Endothelial cell of umbilical vein (primary cell): Measurements from ENCODE around the gene STX8. TPM values are rescaled to one million over a fixed set of nuclear protein-coding genes. Genes with fewer than 3 reads are reported as not detected.

Experiments
- BruUV-seq: library from RNA; stranded (reverse); fragments of 400-500 nt; replicated peaks from 2 replicates; lab custom pipeline; 2021; lab: Mats Ljungman, UMichigan
- CTCF ChIA-PET: fragments of 300-600, 350-600 bp; sonication (Branson Sonifier 250); formaldehyde crosslinking; loops from one replicate; lab custom pipeline; 2021; ENCODE audit warnings: antibody characterized with exemption, inconsistent platforms; lab: Charles Lee
- POLR2A ChIA-PET: fragments of 300-600, 350-600 bp; sonication (Branson Sonifier 250); formaldehyde crosslinking; loops from one replicate; lab custom pipeline; 2021; ENCODE audit warnings: antibody characterized with exemption, inconsistent platforms; lab: Charles Lee
- DNase-seq: peaks from one replicate; pipeline ENCODE4 v3.0.0-alpha.2; 2011; ENCODE audit warnings: low read depth, low spot score
- FAIRE-seq: peaks from 2 replicates; lab custom pipeline; 2011; peaks lifted over from hg19 to GRCh38; lab: Jason Lieb, UNC
- H2AFZ ChIP-seq: 2 replicates; pipeline ENCODE4 v1.6.0; 2012; ENCODE audit warnings: low read depth, low read length, control low read depth, inconsistent platforms
- H3K27ac ChIP-seq: 2 replicates; pipeline ENCODE4 v1.5.1; 2011; ENCODE audit warnings: low read depth, mild to moderate bottlenecking, control low read depth, low read length, moderate library complexity; ENCODE audit not compliant: insufficient read depth
- H3K27me3 ChIP-seq, 2 experiments: 2 replicates each; pipeline versions ENCODE4 v1.6.0 to v1.6.1; 2011; ENCODE audit warnings: low read length in 2 of 2, mixed read lengths in 1 of 2; ENCODE audit not compliant: control insufficient read depth in 2 of 2, insufficient read depth in 2 of 2
- H3K36me3 ChIP-seq, 2 experiments: 2 replicates in 1 of 2; 3 replicates in 1 of 2; pipeline ENCODE4 v1.5.1; 2011; ENCODE audit warnings: low read length in 2 of 2, mild to moderate bottlenecking in 1 of 2, moderate library complexity in 1 of 2; ENCODE audit not compliant: control insufficient read depth in 2 of 2, insufficient read depth in 2 of 2; ENCODE audit errors: extremely low read depth in 1 of 2
- H3K4me1 ChIP-seq: 3 replicates; pipeline ENCODE4 v1.5.1; 2011; ENCODE audit warnings: mild to moderate bottlenecking, low read length; ENCODE audit not compliant: control insufficient read depth, insufficient read depth; ENCODE audit errors: extremely low read depth
- H3K4me2 ChIP-seq: 2 replicates; pipeline ENCODE4 v1.6.1; 2011; ENCODE audit warnings: low read length, control low read depth, mixed read lengths; ENCODE audit not compliant: insufficient read depth
- H3K4me3 ChIP-seq, 3 experiments: fragments of 200-600 bp in 1 of 3; sonication (generic), shearing (Covaris generic) in 1 of 3; replicated peaks in 1 of 3; 2 replicates each; pipeline ENCODE4 v1.5.1; 2011 to 2016; ENCODE audit warnings: control low read depth in 3 of 3, low read length in 3 of 3, mild to moderate bottlenecking in 2 of 3, inconsistent platforms in 1 of 3, low read depth in 1 of 3, moderate library complexity in 1 of 3; ENCODE audit not compliant: insufficient read depth in 1 of 3
- H3K79me2 ChIP-seq: 2 replicates; pipeline ENCODE4 v1.6.0; 2012; ENCODE audit warnings: low read length, inconsistent platforms; ENCODE audit not compliant: control insufficient read depth, insufficient read depth
- H3K9ac ChIP-seq: replicated peaks from 2 replicates; pipeline ENCODE3; 2011; ENCODE audit warnings: low read length, control low read depth; ENCODE audit not compliant: insufficient read depth; ENCODE audit errors: extremely low read depth
- H3K9me1 ChIP-seq: replicated peaks from 3 replicates; pipeline ENCODE4 v1.6.0; 2011; ENCODE audit warnings: mild to moderate bottlenecking, low read length; ENCODE audit not compliant: control insufficient read depth, insufficient read depth; ENCODE audit errors: extremely low read depth
- H3K9me3 ChIP-seq: replicated peaks from 2 replicates; pipeline ENCODE4 v1.5.1; 2012; ENCODE audit warnings: low read length, inconsistent platforms; ENCODE audit not compliant: control insufficient read depth, insufficient read depth
- H4K20me1 ChIP-seq: replicated peaks from 2 replicates; pipeline ENCODE3; 2011; ENCODE audit warnings: mild to moderate bottlenecking, low read length; ENCODE audit not compliant: control insufficient read depth, insufficient read depth; ENCODE audit errors: extremely low read depth
- EZH2 ChIP-seq: IDR thresholded peaks from 2 replicates; pipeline ENCODE4 v1.6.1; 2012; ENCODE audit warnings: borderline replicate concordance, low read depth, mild to moderate bottlenecking, moderate library complexity, low read length, inconsistent platforms; ENCODE audit not compliant: severe bottlenecking
- FOS ChIP-seq: IDR thresholded peaks from 2 replicates; pipeline ENCODE4 v1.6.1; 2011; ENCODE audit warnings: mild to moderate bottlenecking, low read length, moderate library complexity, borderline replicate concordance; ENCODE audit not compliant: insufficient read depth
- GATA2 ChIP-seq: IDR thresholded peaks from 2 replicates; pipeline ENCODE4 v1.7.0; 2011; ENCODE audit warnings: low read depth, mild to moderate bottlenecking, moderate library complexity, mixed read lengths, low read length; ENCODE audit not compliant: insufficient read length, insufficient read depth
- JUN ChIP-seq: IDR thresholded peaks from 2 replicates; pipeline ENCODE4 v1.6.1; 2011; ENCODE audit warnings: borderline replicate concordance, low read depth; ENCODE audit not compliant: insufficient read length, insufficient read depth
- MAX ChIP-seq: IDR thresholded peaks from 2 replicates; pipeline ENCODE4 v1.6.1; 2011; ENCODE audit not compliant: insufficient read depth, insufficient read length
- MYC ChIP-seq: IDR thresholded peaks from one replicate; pipeline ENCODE4 v1.6.1; 2011; ENCODE audit warnings: mild to moderate bottlenecking, low read depth, low read length
- POLR2A ChIP-seq: IDR thresholded peaks from 2 replicates; pipeline ENCODE4 v1.6.1; 2012; ENCODE audit warnings: low read depth, mild to moderate bottlenecking, control low read depth, low read length
- POLR2AphosphoS5 ChIP-seq: IDR thresholded peaks from 2 replicates; pipeline ENCODE4 v1.6.1; 2012; ENCODE audit warnings: low read depth, mild to moderate bottlenecking, control low read depth, low read length, moderate library complexity; ENCODE audit not compliant: insufficient read depth
- dilution Hi-C: fragments of 300-500 bp; cut with MboI; formaldehyde crosslinking; loops from one replicate; pipeline ENCODE4 v1.15.0; 2019; ENCODE audit warnings: low sequenced_read_pairs; ENCODE audit not compliant: extremely low pct_ligation_motif_present
- intact Hi-C: fragments of 100-400 bp; cut with micrococcal nuclease; formaldehyde crosslinking; loops from one replicate; pipeline ENCODE4 v1.10.0; 2022
- polyA plus RNA-seq, 4 experiments: library from polyadenylated mRNA; depleted of rRNA in 3 of 4; stranded (reverse) in 3 of 4; unstranded in 1 of 4; fragments of >200 nt; gene quantifications; 2 replicates each; pipeline versions ENCODE4 v1.2.1 to v1.2.3, GENCODE V29; 2011 to 2012; ENCODE audit warnings: missing spikeins in 1 of 4
- total RNA-seq: library from RNA; stranded (reverse); gene quantifications from 2 replicates; pipeline ENCODE4 v1.2.3, GENCODE V29; 2021
- TF ChIP-seq, protein P1 (sequence below), 2 donors: IDR thresholded peaks; 1 replicate in 1 of 2; 2 replicates in 1 of 2; pipeline ENCODE4 v1.5.1; 2011; ENCODE audit warnings: low read length in 2 of 2, mild to moderate bottlenecking in 2 of 2, moderate library complexity in 2 of 2, control low read depth in 1 of 2, inconsistent platforms in 1 of 2, low read depth in 1 of 2; ENCODE audit not compliant: insufficient read depth in 1 of 2; ENCODE audit errors: extremely low read depth in 1 of 2

The STX8 gene
- total and polyA plus RNA-seq, 2 donors (not counting 3 experiments of a cell fraction or from before 2014, with no cell fraction given): 25.9 to 67.3 TPM

DNA sequence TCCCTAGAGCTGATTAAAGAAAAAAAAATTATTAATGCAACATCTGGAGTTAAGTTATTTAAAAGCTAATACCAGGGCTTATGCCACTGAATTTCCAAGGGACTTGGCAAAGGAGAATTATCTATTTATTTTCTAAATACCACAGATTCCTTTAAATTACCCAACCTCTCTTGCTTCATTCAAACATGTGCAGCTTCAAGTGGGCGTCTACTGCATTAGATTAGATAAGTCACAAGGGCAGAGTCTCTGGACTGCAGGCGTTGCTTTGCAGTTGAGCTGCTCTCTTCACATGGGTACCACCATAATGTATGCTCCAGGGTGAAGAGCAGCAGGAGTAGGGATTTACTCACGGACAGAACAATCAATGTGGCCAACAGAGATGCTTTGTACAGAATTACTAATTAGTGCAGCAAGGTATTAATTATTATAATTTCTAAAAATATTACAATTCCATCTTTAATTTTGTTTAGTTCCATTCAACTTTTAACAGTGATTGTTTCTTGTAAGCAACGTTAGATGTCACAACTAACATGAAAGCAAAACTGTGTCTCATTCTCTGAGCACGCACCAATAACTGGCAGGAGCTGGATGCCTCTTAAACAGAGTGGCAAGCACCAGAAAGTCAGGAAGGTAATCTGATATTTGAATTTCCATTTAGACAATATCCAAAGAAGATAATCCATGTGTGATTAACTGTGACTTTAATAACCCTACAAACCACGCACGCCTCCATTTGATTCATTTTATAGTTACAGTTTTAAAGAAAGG is 214.2 kb downstream of the STX8 start:
- intact Hi-C loops: no loop called here
- no peak for DNase-seq

More for the DNA sequence above, 214.2 kb downstream of the STX8 start:
- dilution Hi-C loops: no loop called here
- no peaks in the 10 kb centered on the region for H3K79me2 ChIP-seq
- no peaks in the 10 kb centered on the region for H3K9me3 ChIP-seq
- TF ChIP-seq JUN (no peak), MAX (no peak), MYC (no peak), GATA2 (no peak), FOS (no peak), EZH2 (no peak), POLR2A (no peak), POLR2AphosphoS5 (no peak)
- TF ChIP-seq, protein P1, sequence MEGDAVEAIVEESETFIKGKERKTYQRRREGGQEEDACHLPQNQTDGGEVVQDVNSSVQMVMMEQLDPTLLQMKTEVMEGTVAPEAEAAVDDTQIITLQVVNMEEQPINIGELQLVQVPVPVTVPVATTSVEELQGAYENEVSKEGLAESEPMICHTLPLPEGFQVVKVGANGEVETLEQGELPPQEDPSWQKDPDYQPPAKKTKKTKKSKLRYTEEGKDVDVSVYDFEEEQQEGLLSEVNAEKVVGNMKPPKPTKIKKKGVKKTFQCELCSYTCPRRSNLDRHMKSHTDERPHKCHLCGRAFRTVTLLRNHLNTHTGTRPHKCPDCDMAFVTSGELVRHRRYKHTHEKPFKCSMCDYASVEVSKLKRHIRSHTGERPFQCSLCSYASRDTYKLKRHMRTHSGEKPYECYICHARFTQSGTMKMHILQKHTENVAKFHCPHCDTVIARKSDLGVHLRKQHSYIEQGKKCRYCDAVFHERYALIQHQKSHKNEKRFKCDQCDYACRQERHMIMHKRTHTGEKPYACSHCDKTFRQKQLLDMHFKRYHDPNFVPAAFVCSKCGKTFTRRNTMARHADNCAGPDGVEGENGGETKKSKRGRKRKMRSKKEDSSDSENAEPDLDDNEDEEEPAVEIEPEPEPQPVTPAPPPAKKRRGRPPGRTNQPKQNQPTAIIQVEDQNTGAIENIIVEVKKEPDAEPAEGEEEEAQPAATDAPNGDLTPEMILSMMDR (IDR thresholded peaks at IDR 0.05; ENCODE audit: extremely low read depth in 1 of 2, insufficient read depth in 1 of 2, low read depth in 1 of 2, low read length in 2 of 2): no peak
- H2AFZ ChIP-seq: no peak overlapping the region
- H3K4me2 ChIP-seq: no peak overlapping the region
- BruUV-seq: no TSS peak
- no peak for FAIRE-seq
- CTCF ChIA-PET: interaction anchor here (1.1 kb wide), 1 partner anchor 10 kb away, joined by 4 read pairs; no protein-coding TSS in a partner anchor
- no peak overlapping the region for H3K27ac ChIP-seq
- H3K4me3 ChIP-seq: no peak overlapping the region
- H3K4me1 ChIP-seq: no peaks in the 10 kb centered on the region
- no peaks in the 10 kb centered on the region for H3K36me3 ChIP-seq
- no peaks in the 10 kb centered on the region for H3K9me1 ChIP-seq
- H4K20me1 ChIP-seq: no peaks in the 10 kb centered on the region
- no peaks in the 10 kb centered on the region for H3K27me3 ChIP-seq
- H3K9ac ChIP-seq: no peak overlapping the region
- POLR2A ChIA-PET: no interaction called here
